H1 (cell line): Measurements from ENCODE around the gene MBD3L2. TPM values are rescaled to one million over a fixed set of nuclear protein-coding genes. Genes with fewer than 3 reads are reported as not detected.

Source experiments
- CTCF ChIA-PET: fragments of 300-600 bp; sonication (Branson Sonifier 250); formaldehyde crosslinking; loops from one replicate; lab custom pipeline; 2021; ENCODE audit not compliant: partially characterized antibody; lab: Charles Lee
- POLR2A ChIA-PET: fragments of 300-600 bp; sonication (Branson Sonifier 250); formaldehyde crosslinking; loops from one replicate; lab custom pipeline; 2021; ENCODE audit warnings: inconsistent platforms; ENCODE audit not compliant: partially characterized antibody; lab: Charles Lee
- DNase-seq, 2 experiments: peaks; one replicate each; pipeline versions ENCODE4 v3.0.0 to v3.0.0-alpha.2; 2010 to 2022; ENCODE audit warnings: low spot score in 2 of 2, low read depth in 1 of 2, mixed read lengths in 1 of 2
- FAIRE-seq: peaks from 2 replicates; lab custom pipeline; 2011; peaks lifted over from hg19 to GRCh38; lab: Jason Lieb, UNC
- H2AFZ ChIP-seq: 2 replicates; pipeline ENCODE4 v1.8.1; 2012; ENCODE audit warnings: low read length, inconsistent platforms
- H2AK5ac ChIP-seq: 2 replicates; pipeline ENCODE4 v1.6.1; 2013; ENCODE audit warnings: low read depth, low read length
- H2BK120ac ChIP-seq: replicated peaks from 2 replicates; pipeline ENCODE3; 2013; ENCODE audit warnings: low read depth, low read length, inconsistent platforms
- H2BK12ac ChIP-seq: 2 replicates; pipeline ENCODE4 v1.6.1; 2013; ENCODE audit warnings: low read depth, low read length
- H2BK15ac ChIP-seq: 2 replicates; pipeline ENCODE4 v1.6.1; 2013; ENCODE audit warnings: low read length
- H2BK20ac ChIP-seq: 2 replicates; pipeline ENCODE4 v1.6.1; 2013; ENCODE audit warnings: low read length
- H2BK5ac ChIP-seq: 2 replicates; pipeline ENCODE4 v1.6.1; 2013; ENCODE audit warnings: low read depth, low read length
- H3K14ac ChIP-seq: 2 replicates; pipeline ENCODE4 v1.6.1; 2013; ENCODE audit warnings: inconsistent platforms; ENCODE audit not compliant: insufficient read length
- H3K18ac ChIP-seq: 2 replicates; pipeline ENCODE4 v1.6.1; 2013; ENCODE audit warnings: low read length; ENCODE audit errors: extremely low read depth
- H3K23ac ChIP-seq: 2 replicates; pipeline ENCODE4 v1.6.1; 2013; ENCODE audit warnings: inconsistent platforms; ENCODE audit not compliant: insufficient read length
- H3K23me2 ChIP-seq: 2 replicates; pipeline ENCODE4 v1.6.1; 2013; ENCODE audit warnings: low read depth, low read length
- H3K27ac ChIP-seq: 2 replicates; pipeline ENCODE4 v1.6.1; 2011; ENCODE audit warnings: low read depth, low read length, inconsistent platforms
- H3K27me3 ChIP-seq, 4 experiments: replicated peaks in 1 of 4; 1 replicate in 1 of 4; 2 replicates in 3 of 4; pipeline versions ENCODE4 v1.6.1 to v1.8.1; 2011 to 2013; ENCODE audit warnings: low read length in 3 of 4, mild to moderate bottlenecking in 3 of 4, inconsistent platforms in 2 of 4, mixed read lengths in 2 of 4, moderate library complexity in 1 of 4; ENCODE audit not compliant: control insufficient read depth in 3 of 4, insufficient read depth in 3 of 4; ENCODE audit errors: extremely low read depth in 1 of 4
- H3K36me3 ChIP-seq, 4 experiments: 2 replicates each; pipeline versions ENCODE4 v1.6.1 to v1.8.1; 2011 to 2013; ENCODE audit warnings: mild to moderate bottlenecking in 4 of 4, low read length in 3 of 4, moderate library complexity in 2 of 4, control low read depth in 1 of 4, inconsistent platforms in 1 of 4; ENCODE audit not compliant: insufficient read depth in 4 of 4, control insufficient read depth in 2 of 4
- H3K4ac ChIP-seq: replicated peaks from 2 replicates; pipeline ENCODE3; 2013; ENCODE audit warnings: low read length, low read depth, mixed read lengths, inconsistent platforms; ENCODE audit not compliant: insufficient read length
- H3K4me1 ChIP-seq, 4 experiments: replicated peaks in 1 of 4; 1 replicate in 1 of 4; 2 replicates in 3 of 4; pipeline versions ENCODE4 v1.6.1 to v1.8.1; 2011 to 2013; ENCODE audit warnings: low read length in 3 of 4, inconsistent platforms in 2 of 4, mixed read lengths in 1 of 4; ENCODE audit not compliant: insufficient read depth in 4 of 4, control insufficient read depth in 3 of 4
- H3K4me2 ChIP-seq, 2 experiments: 2 replicates each; pipeline versions ENCODE4 v1.6.1 to v1.8.1; 2011 to 2013; ENCODE audit warnings: low read depth in 2 of 2, low read length in 2 of 2, control low read depth in 1 of 2, inconsistent platforms in 1 of 2, mild to moderate bottlenecking in 1 of 2; ENCODE audit not compliant: insufficient read depth in 1 of 2
- H3K4me3 ChIP-seq, 4 experiments: fragments of 200-600, 300-600 bp in 1 of 4; sonication (generic), shearing (Covaris generic), sonication (Bioruptor Twin) in 1 of 4; 2 replicates each; pipeline versions ENCODE4 v1.5.1 to v1.8.1; 2011 to 2016; ENCODE audit warnings: low read length in 4 of 4, low read depth in 3 of 4, control low read depth in 2 of 4, inconsistent platforms in 2 of 4, mild to moderate bottlenecking in 2 of 4, mixed read lengths in 1 of 4, moderate library complexity in 1 of 4; ENCODE audit not compliant: insufficient read depth in 2 of 4; ENCODE audit errors: extremely low read depth in 1 of 4
- H3K56ac ChIP-seq: replicated peaks from 2 replicates; pipeline ENCODE3; 2013; ENCODE audit warnings: low read depth, mild to moderate bottlenecking, mixed read lengths, low read length, inconsistent platforms; ENCODE audit not compliant: insufficient read length
- H3K79me1 ChIP-seq: 2 replicates; pipeline ENCODE4 v1.6.1; 2013; ENCODE audit warnings: low read depth, low read length, control low read depth
- H3K79me2 ChIP-seq, 2 experiments: 2 replicates each; pipeline versions ENCODE4 v1.6.1 to v1.8.1; 2012 to 2013; ENCODE audit warnings: low read length in 2 of 2, mild to moderate bottlenecking in 2 of 2, inconsistent platforms in 1 of 2; ENCODE audit not compliant: insufficient read depth in 2 of 2, control insufficient read depth in 1 of 2
- H3K9ac ChIP-seq, 4 experiments: replicated peaks in 1 of 4; 1 replicate in 1 of 4; 2 replicates in 3 of 4; pipeline versions ENCODE4 v1.6.1 to v1.8.1; 2011 to 2013; ENCODE audit warnings: low read depth in 3 of 4, low read length in 3 of 4, control low read depth in 2 of 4, mild to moderate bottlenecking in 2 of 4, moderate library complexity in 2 of 4, inconsistent platforms in 1 of 4; ENCODE audit errors: extremely low read depth in 1 of 4
- H3K9me3 ChIP-seq, 2 experiments: 2 replicates each; pipeline versions ENCODE4 v1.6.1 to v1.8.1; 2012 to 2013; ENCODE audit warnings: mild to moderate bottlenecking in 2 of 2, moderate library complexity in 2 of 2, control low read depth in 1 of 2, inconsistent platforms in 1 of 2, low read depth in 1 of 2, low read length in 1 of 2, mixed read lengths in 1 of 2; ENCODE audit not compliant: insufficient read depth in 2 of 2
- H4K20me1 ChIP-seq, 2 experiments: replicated peaks in 1 of 2; 2 replicates each; pipeline versions ENCODE3 to v1.8.1; 2011 to 2013; ENCODE audit warnings: inconsistent platforms in 2 of 2, low read length in 2 of 2, mild to moderate bottlenecking in 1 of 2; ENCODE audit not compliant: insufficient read depth in 2 of 2, control insufficient read depth in 1 of 2
- H4K5ac ChIP-seq: 2 replicates; pipeline ENCODE4 v1.6.1; 2013; ENCODE audit warnings: low read length, low read depth, mixed read lengths, inconsistent platforms; ENCODE audit not compliant: insufficient read length
- H4K8ac ChIP-seq: 2 replicates; pipeline ENCODE4 v1.8.0; 2013; ENCODE audit warnings: mild to moderate bottlenecking, moderate library complexity, low read length, inconsistent platforms; ENCODE audit not compliant: insufficient read depth; ENCODE audit errors: extremely low read depth
- H4K91ac ChIP-seq: replicated peaks from 2 replicates; pipeline ENCODE3; 2013; ENCODE audit warnings: low read length, mixed read lengths, inconsistent platforms; ENCODE audit not compliant: insufficient read length
- CBX8 ChIP-seq: fragments of 300-800, 300-1000 bp; sonication (generic); IDR thresholded peaks from 2 replicates; pipeline ENCODE4 v1.7.1; 2016; ENCODE audit warnings: low read depth, low read length, borderline replicate concordance
- CHD1 ChIP-seq: IDR thresholded peaks from 2 replicates; pipeline ENCODE4 v1.6.1; 2012; ENCODE audit warnings: low read depth, low read length, improper control_type of control experiment
- E2F6 ChIP-seq: IDR thresholded peaks from 2 replicates; pipeline ENCODE4 v1.6.1; 2012; ENCODE audit warnings: inconsistent platforms
- EGR1 ChIP-seq: IDR thresholded peaks from 2 replicates; pipeline ENCODE4 v1.6.1; 2011; ENCODE audit warnings: low read depth, low read length, borderline replicate concordance
- EZH2 ChIP-seq: fragments of 200-600 bp; sonication (generic); IDR thresholded peaks from 2 replicates; pipeline ENCODE4 v1.7.1; 2012; ENCODE audit warnings: low read depth, mild to moderate bottlenecking, moderate library complexity, low read length, inconsistent platforms; ENCODE audit not compliant: severe bottlenecking
- KDM1A ChIP-seq: fragments of 200-600, 300-600 bp; sonication (generic); IDR thresholded peaks from 2 replicates; pipeline ENCODE4 v1.7.1; 2016; ENCODE audit warnings: mild to moderate bottlenecking, low read length, borderline replicate concordance
- NRF1 ChIP-seq: IDR thresholded peaks from 2 replicates; pipeline ENCODE4 v1.6.1; 2011; ENCODE audit warnings: mild to moderate bottlenecking, low read depth, low read length, improper control_type of control experiment
- POLR2AphosphoS5 ChIP-seq: IDR thresholded peaks from 2 replicates; pipeline ENCODE4 v1.6.1; 2011; ENCODE audit warnings: low read depth, low read length
- SIN3A ChIP-seq, 2 experiments: IDR thresholded peaks in 1 of 2; conservative IDR thresholded peaks in 1 of 2; 2 replicates each; pipeline ENCODE4 v1.6.1; 2011 to 2012; ENCODE audit warnings: low read length in 2 of 2, improper control_type of control experiment in 1 of 2, low read depth in 1 of 2, mild to moderate bottlenecking in 1 of 2
- SIRT6 ChIP-seq: IDR thresholded peaks from one replicate; pipeline ENCODE4 v1.7.1; 2012; ENCODE audit warnings: low read length, inconsistent platforms
- SIX5 ChIP-seq: IDR thresholded peaks from 2 replicates; pipeline ENCODE4 v1.6.1; 2011; ENCODE audit warnings: mild to moderate bottlenecking, low read depth, low read length
- SRF ChIP-seq: IDR thresholded peaks from 2 replicates; pipeline ENCODE4 v1.6.1; 2011; ENCODE audit warnings: mild to moderate bottlenecking, low read depth, low read length, moderate library complexity
- TBP ChIP-seq: IDR thresholded peaks from 2 replicates; pipeline ENCODE4 v1.6.1; 2011; ENCODE audit warnings: low read depth, low read length, improper control_type of control experiment
- TCF12 ChIP-seq: IDR thresholded peaks from 2 replicates; pipeline ENCODE4 v1.6.1; 2011; ENCODE audit warnings: low read depth, mild to moderate bottlenecking, low read length
- WGBS, 2 experiments: shearing (Covaris generic) in 1 of 2; methylation state at CpG; one replicate each; pipeline versions ENCODE4 v1.1.6 to v1.1.7; 2013 to 2015; ENCODE audit warnings: low lambda C conversion rate in 2 of 2, mixed read lengths in 2 of 2, inconsistent platforms in 1 of 2, low coverage in 1 of 2, missing lambda C conversion rate in 1 of 2; ENCODE audit not compliant: insufficient replicate concordance in 2 of 2, insufficient coverage in 1 of 2, insufficient read length in 1 of 2; ENCODE audit errors: extremely low coverage in 1 of 2, missing lambda C conversion rate in 1 of 2; 5-methylcytosine and 5-hydroxymethylcytosine counted together
- polyA plus RNA-seq, 7 experiments: library from polyadenylated mRNA; depleted of rRNA in 3 of 7; stranded (reverse) in 5 of 7; unstranded in 2 of 7; fragments of >200 nt in 5 of 7; fragments of 200-250 nt in 2 of 7; gene quantifications; 1 replicate in 5 of 7; 2 replicates in 1 of 7; 4 replicates in 1 of 7; pipeline versions ENCODE4 v1.2.1 to v1.2.3, GENCODE V29; 2011 to 2013; ENCODE audit warnings: missing spikeins in 2 of 7, mixed read lengths in 2 of 7
- total RNA-seq: library from RNA; stranded (reverse); fragmentation: NEBNext Ultra II Directional; extraction: Animal tissue kit (Norgen Biotek cat#: 25700); gene quantifications from 2 replicates; pipeline ENCODE4 v1.2.1, GENCODE V29; 2021

The MBD3L2 gene
- total and polyA plus RNA-seq, 2 of the 8 experiments (the other 6 are each of a cell fraction or from before 2014, with no cell fraction given): not detected

DNA sequence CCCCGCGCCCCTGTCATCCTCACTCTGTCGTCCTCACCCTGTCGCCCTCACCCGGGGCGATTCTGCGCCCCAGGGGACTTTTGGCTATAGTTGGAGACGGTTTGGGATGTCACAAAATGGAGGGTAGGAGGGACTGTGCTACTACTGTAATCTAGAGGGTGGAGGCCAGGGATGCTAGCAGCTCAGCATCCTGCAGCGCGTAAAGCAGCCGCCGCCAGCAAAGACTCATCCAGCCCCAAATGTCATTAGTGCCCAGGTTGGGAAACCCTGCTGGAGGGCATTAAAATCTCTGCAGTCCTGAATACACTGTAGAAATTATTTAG lies 20.7 kb downstream of the MBD3L2 start:
- H4K91ac ChIP-seq: no peak overlapping the region
- H3K14ac ChIP-seq: no peak overlapping the region
- 6% methylated on average over 12 of the region's 12 CpGs; no CpG with 5 or more reads in 1 of the 2 experiments for WGBS, 2 experiments
- no peak for FAIRE-seq
- H3K23ac ChIP-seq: no peak overlapping the region
- H3K23me2 ChIP-seq: peaks cover 2% of the 10 kb centered on the region; the same call in 1 of the 2 replicates
- peaks cover 6 to 10% of the 10 kb centered on the region in 2 experiments; a peak in 2 of 4 replicates for H3K9me3 ChIP-seq
- H3K79me2 ChIP-seq: peaks cover 0 to 8% of the 10 kb centered on the region in 2 experiments; a peak in 2 of 4 replicates
- no peak overlapping the region for H3K56ac ChIP-seq
- H4K8ac ChIP-seq: no peak overlapping the region
- H3K79me1 ChIP-seq: no peaks in the 10 kb centered on the region
- TF ChIP-seq E2F6: no peak
- no peak for TF ChIP-seq SRF
- TF ChIP-seq TBP: no peak
- no peak for TF ChIP-seq EGR1
- TF ChIP-seq SIX5: no peak
- TF ChIP-seq NRF1: no peak
- no peak for TF ChIP-seq TCF12
- no peak for TF ChIP-seq CBX8
- no peak for TF ChIP-seq EZH2
- TF ChIP-seq POLR2AphosphoS5: no peak
- no peak for TF ChIP-seq CHD1
- TF ChIP-seq KDM1A: no peak
- no peak for TF ChIP-seq SIN3A (conservative IDR thresholded peaks at IDR 0.05 in 1 of 2, IDR thresholded peaks at IDR 0.05 in 1 of 2; ENCODE audit: low read depth in 1 of 2, low read length in 2 of 2)
- TF ChIP-seq SIRT6: no peak
- no peak overlapping the region for H3K4ac ChIP-seq
- ChIA-PET CTCF (interaction anchor here (1.1 kb wide), 1 partner anchor 311 kb away, joined by 4 read pairs; no protein-coding TSS in a partner anchor), POLR2A (interaction anchor here (1.1 to 1.8 kb wide), 4 partner anchors 9 to 29 kb away, joined by 3 to 8 read pairs (median 4); no protein-coding TSS in a partner anchor)
- no peak overlapping the region for H2BK12ac ChIP-seq
- no peak overlapping the region for H3K27ac ChIP-seq
- H3K4me1 ChIP-seq: no peaks in the 10 kb centered on the region
- peaks cover 5 to 25% (median 12%) of the 10 kb centered on the region in 4 experiments; a peak in 7 of 8 replicates for H3K36me3 ChIP-seq
- no peak overlapping the region for H2BK120ac ChIP-seq
- H2BK15ac ChIP-seq: no peak overlapping the region
- peak overlapping the region; percentile 66 to 79 for H3K4me2 ChIP-seq
- no peak overlapping the region for H2AK5ac ChIP-seq
- no peaks in the 10 kb centered on the region for H4K20me1 ChIP-seq
- no peaks in the 10 kb centered on the region for H3K27me3 ChIP-seq
- peak overlapping the region; percentile 56 to 59 (median 58) for H3K9ac ChIP-seq
- H3K4me3 ChIP-seq: peak overlapping the region; percentile 85 to 95 (median 90)
- H4K5ac ChIP-seq: no peak overlapping the region
- no peak overlapping the region for H2BK5ac ChIP-seq
- no peak overlapping the region for H3K18ac ChIP-seq
- H2AFZ ChIP-seq: 0 out of 2 replicates have a peak overlapping the region, but pooled peaks have one; percentile 1
- DNase-seq: no peak
- no peak overlapping the region for H2BK20ac ChIP-seq
